Measurements from ENCODE around the gene BACE1. TPM values are rescaled to one million over a fixed set of nuclear protein-coding genes. Genes with fewer than 3 reads are reported as not detected.
"Not testable (repeated sequence)": the region's sequence is repeated elsewhere in the genome, so short reads cannot be mapped to it uniquely, and the experiment has no call there.

Gene BACE1
- total and polyA plus RNA-seq, 11 donors = 3.8 to 21.4 (median 14.6) TPM

DNA sequence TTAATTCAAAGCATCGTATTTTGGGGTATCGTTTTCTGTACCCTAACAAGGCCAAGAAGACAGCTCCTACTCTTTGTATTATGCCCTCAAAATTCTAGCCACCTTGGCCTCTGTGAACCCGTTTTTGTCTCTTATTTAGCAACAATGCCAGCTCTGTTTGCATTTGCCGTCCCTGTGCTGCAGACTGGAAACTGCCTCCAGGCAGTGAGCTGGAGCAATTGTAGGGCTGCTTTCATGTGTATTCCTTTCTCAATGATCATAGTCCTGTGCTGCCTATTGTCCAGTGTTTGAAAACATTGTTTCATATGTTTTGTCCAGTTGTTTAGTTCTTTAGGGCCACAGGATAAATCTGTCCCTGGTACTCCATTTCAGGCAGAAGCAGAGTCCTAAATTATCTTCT is 44.8 kb downstream of the BACE1 start:
- no peaks in the 10 kb centered on the region for H3K27me3 ChIP-seq
- peaks cover 0 to 31% (median 5%) of the 10 kb centered on the region in 9 donors for H3K36me3 ChIP-seq
- peaks cover 0 to 3% (median 0%) of the 10 kb centered on the region in 12 donors for H3K9me3 ChIP-seq
- no peak overlapping the region for H3K27ac ChIP-seq
- no peaks in the 10 kb centered on the region for H3K4me1 ChIP-seq
- WGBS, 4 donors = 92 to 97% (median 95%) methylated on average over 4 of the region's 4 CpGs
- DNase-seq (no peak), ATAC-seq (no peak)
- intact Hi-C loops (cut with DNase I) = no loop called here
- TF ChIP-seq POLR2A (IDR thresholded peaks at IDR 0.05) = no peak
- TF ChIP-seq, protein P1, sequence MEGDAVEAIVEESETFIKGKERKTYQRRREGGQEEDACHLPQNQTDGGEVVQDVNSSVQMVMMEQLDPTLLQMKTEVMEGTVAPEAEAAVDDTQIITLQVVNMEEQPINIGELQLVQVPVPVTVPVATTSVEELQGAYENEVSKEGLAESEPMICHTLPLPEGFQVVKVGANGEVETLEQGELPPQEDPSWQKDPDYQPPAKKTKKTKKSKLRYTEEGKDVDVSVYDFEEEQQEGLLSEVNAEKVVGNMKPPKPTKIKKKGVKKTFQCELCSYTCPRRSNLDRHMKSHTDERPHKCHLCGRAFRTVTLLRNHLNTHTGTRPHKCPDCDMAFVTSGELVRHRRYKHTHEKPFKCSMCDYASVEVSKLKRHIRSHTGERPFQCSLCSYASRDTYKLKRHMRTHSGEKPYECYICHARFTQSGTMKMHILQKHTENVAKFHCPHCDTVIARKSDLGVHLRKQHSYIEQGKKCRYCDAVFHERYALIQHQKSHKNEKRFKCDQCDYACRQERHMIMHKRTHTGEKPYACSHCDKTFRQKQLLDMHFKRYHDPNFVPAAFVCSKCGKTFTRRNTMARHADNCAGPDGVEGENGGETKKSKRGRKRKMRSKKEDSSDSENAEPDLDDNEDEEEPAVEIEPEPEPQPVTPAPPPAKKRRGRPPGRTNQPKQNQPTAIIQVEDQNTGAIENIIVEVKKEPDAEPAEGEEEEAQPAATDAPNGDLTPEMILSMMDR (IDR thresholded peaks at IDR 0.05) = no peak
- no peak overlapping the region for H3K4me3 ChIP-seq

DNA sequence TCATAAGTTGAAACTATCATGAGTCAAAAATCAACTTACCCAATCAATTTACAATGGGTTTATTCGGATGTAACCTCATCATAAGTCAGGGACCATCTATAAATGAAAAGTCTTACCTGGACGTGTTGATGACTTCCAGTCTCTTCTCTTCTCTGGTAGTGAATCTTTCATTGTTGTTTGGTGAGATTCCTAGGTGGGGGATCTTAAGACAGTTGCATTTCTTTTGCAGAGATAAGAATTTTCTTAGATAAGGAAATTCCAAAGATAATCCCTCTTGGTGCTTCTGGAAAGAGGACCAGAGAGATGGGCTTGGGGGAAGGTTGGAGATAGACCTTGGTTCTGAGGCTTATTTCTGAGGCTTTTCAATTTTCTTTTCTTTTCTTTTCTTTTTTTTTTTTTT is 46.2 kb downstream of the BACE1 start:
- H3K36me3 ChIP-seq = peaks cover 0 to 34% (median 7%) of the 10 kb centered on the region in 9 donors
- no peaks in the 10 kb centered on the region for H3K27me3 ChIP-seq
- DNase-seq (no peak), ATAC-seq (no peak)
- H3K4me3 ChIP-seq = no peak overlapping the region
- H3K27ac ChIP-seq = no peak overlapping the region
- H3K9me3 ChIP-seq = peaks cover 0 to 3% (median 0%) of the 10 kb centered on the region in 12 donors
- TF ChIP-seq, protein P1 (IDR thresholded peaks at IDR 0.05) = no peak
- TF ChIP-seq POLR2A (IDR thresholded peaks at IDR 0.05) = no peak
- 85 to 93% (median 89%) methylated on average over 2 of the region's 2 CpGs for WGBS, 4 donors
- intact Hi-C loops (cut with DNase I) = no loop called here
- no peaks in the 10 kb centered on the region for H3K4me1 ChIP-seq

DNA sequence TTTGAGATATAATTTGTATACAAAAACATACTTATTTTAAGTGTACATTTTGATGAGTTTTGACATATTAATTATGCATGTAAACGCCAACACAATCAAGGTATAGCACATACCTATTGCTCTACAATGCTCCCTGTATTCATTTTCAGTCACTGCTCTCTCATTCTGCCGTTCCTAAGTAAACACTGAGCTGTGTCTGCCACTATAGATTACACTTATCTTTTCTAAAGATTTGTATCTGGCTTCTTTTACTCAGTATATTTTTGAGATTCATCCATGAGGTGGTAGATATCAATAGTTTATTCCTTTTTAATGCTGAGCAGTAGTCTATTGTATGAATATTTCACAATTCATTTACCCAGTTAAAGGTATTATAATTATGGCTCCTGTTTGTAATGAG is 50.3 kb downstream of the BACE1 start:
- Histone ChIP-seq H3K27ac (no peak overlapping the region), H3K4me3 (no peak overlapping the region), H3K27me3 (no peaks in the 10 kb centered on the region), H3K9me3 (no peaks in the 10 kb centered on the region), H3K4me1 (no peaks in the 10 kb centered on the region), H3K36me3 (peaks cover 0 to 55% (median 24%) of the 10 kb centered on the region in 9 donors)
- DNase-seq = no peak
- no peak for ATAC-seq
- WGBS, 4 donors = 80 to 85% (median 82%) methylated on average over 2 of the region's 2 CpGs
- intact Hi-C loops (cut with DNase I) = no loop called here
- no peak for TF ChIP-seq POLR2A (IDR thresholded peaks at IDR 0.05)
- TF ChIP-seq, protein P1 (IDR thresholded peaks at IDR 0.05) = no peak

DNA sequence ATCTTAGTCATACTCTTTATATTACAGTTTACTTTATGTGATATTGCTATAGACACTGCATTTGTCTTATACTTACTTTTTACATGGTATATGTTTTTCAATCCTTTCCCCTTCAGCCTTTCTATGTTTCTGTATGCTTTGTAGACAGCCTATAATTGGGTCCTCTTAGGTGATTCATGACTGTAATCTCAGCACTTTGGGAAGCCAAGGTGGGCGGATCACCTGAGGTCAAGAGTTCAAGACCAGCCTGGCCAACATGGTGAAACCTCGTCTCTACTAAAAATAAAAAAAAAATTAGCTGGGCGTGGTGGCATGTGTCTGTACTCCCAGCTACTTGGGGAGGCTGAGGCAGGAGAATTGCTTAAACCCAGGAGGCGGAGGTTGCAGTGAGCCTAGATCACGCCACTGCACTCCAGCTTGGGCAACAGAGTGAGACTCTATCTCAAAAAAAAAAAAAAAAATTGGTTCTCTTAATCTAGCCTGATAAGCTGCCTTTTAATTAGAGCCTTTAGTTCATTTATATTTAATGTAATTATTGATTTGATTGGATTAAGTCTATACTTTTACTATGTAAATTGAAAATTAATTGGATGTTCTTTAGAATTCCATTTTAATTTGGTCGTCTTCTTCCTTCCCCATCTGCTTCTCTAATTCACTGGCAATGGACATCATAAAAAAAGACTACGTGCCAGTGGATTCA is 51.3 kb downstream of the BACE1 start:
- H3K27me3 ChIP-seq; H3K9me3 ChIP-seq; H3K27ac ChIP-seq; ATAC-seq; H3K4me3 ChIP-seq; DNase-seq; H3K4me1 ChIP-seq; intact Hi-C loops (cut with DNase I): not testable (repeated sequence)
- WGBS, 4 donors = 91 to 97% (median 96%) methylated on average over 7 of the region's 7 CpGs
- H3K36me3 ChIP-seq = peaks cover 0 to 63% (median 32%) of the 10 kb centered on the region in 9 donors

DNA sequence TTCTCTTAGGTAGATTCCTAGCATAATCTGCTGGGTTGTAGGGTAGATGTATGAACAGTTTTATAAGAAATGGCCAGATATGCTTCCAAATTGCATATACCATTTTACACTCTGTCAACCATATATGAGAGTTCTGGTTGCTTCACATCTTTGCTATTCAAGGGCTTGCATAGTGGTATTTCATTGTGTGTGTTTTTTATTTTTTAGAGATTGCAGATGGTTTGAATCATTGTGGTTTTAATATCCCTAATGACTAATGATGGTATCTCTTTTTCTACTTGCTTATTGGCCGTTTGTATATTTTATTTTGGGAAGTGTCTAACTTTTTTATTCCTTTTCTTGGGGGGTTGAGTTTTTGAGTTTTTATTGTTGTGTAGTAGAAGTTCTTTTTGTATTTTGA is 56.6 kb downstream of the BACE1 start:
- Histone ChIP-seq H3K4me3 (no peak overlapping the region), H3K9me3 (no peaks in the 10 kb centered on the region), H3K36me3 (peaks cover 0 to 85% (median 47%) of the 10 kb centered on the region in 9 donors), H3K4me1 (no peaks in the 10 kb centered on the region), H3K27ac (no peak overlapping the region), H3K27me3 (no peaks in the 10 kb centered on the region)
- TF ChIP-seq POLR2A (IDR thresholded peaks at IDR 0.05) = no peak
- TF ChIP-seq, protein P1 (IDR thresholded peaks at IDR 0.05) = no peak
- intact Hi-C loops (cut with DNase I) = no loop called here
- ATAC-seq (no peak), DNase-seq (no peak)
- 67 to 84% (median 74%) methylated on average over 1 of the region's 1 CpG for WGBS, 4 donors
